Stimulated activated CD8-positive, alpha-beta memory T cell treated with anti-CD3 and anti-CD28 coated beads, Interleukin-4, amount 100 ng/mL, for 24 hours (primary cell): ENCODE data around the gene GFOD1.

ENCODE experiments used
- DNase-seq: peaks from one replicate; pipeline ENCODE4 v3.0.0-alpha.2; 2020; ENCODE audit warnings: low read depth

Gene GFOD1

DNA sequence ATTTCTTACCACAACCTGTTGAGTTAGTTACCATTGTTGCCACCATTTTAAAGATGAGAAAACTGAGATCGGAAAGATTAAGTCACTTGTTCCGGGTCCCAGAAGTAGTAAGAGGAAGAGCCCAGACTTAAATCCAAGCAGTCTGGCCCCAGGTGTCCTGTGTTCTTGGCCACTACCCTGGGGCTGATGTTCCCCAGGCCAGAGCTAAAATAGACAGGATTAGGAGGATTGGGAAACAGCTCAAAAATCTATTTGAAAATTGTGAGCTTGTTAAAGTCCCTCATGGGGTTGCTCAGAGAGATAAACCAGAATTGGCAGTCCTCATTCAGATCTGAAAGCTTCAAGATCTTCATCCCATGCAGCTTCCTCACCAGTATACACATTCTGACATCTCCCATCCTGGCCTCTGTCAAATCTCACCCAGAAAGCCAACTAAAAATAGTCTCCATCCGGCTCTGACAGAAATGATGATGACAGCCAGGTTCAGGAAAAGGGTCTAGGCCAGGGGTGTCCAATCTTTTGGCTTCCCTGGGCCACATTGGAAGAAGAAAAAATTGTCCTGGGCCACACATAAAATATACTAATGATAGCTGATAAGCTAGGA is 62.0 kb downstream of the GFOD1 start:
- no peak for DNase-seq

- DNase-seq, result no peak
These were observed 64.1 kb downstream of the GFOD1 start for GRCh38 chr6:13423252-13423651.

- no peak for DNase-seq
These were observed 64.6 kb downstream of the GFOD1 start for GRCh38 chr6:13422681-13423221.

DNA sequence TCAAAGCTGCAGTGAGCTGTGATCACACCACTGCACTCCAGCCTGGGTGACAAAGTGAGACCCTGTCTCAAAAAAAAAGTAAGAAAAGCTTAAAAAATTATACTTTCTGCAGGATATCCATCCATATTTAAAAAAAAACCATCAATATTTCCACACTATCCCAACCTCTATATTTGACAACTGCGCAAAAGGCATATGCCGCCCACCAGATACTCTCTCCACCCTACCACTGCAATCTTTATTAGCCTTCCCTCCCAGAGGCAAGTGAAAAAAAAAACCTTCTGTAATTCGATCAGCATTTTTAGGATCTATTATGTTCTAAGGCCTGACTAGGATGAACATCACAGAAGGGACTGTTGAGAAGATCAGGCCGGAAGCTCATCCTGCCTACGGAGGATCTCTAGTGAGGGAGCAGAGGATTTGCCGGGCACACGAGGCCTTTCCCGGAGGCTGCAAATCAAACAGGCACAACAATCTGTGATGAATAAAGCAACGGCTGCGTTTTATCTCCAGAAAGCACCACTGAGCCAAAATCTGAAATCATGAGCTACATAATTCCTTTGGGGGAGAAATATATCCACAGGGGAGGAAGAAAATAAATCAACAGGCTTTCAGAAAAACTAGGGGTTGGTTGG is 65.9 kb downstream of the GFOD1 start:
- DNase-seq, result no peak

DNA sequence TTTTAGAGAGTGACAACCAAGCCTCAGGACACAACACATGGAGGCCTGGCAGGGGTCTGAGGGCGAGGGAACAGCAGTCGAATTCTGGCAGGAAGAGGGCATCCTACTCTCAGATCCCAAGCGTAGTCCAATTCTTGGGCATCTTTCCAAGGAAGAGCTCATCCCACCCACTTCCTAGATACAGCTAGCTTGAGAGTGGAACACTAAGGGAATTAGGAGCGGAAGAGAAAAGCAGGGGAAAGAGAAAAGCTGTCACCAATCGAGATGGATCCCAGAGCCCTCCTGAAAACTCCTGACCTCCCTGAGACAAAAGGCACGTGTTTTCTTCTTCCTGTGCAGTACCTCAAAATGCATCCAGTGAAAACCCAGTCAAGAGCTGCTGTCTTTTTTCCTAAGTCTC is 67.1 kb downstream of the GFOD1 start:
- no peak for DNase-seq

DNA sequence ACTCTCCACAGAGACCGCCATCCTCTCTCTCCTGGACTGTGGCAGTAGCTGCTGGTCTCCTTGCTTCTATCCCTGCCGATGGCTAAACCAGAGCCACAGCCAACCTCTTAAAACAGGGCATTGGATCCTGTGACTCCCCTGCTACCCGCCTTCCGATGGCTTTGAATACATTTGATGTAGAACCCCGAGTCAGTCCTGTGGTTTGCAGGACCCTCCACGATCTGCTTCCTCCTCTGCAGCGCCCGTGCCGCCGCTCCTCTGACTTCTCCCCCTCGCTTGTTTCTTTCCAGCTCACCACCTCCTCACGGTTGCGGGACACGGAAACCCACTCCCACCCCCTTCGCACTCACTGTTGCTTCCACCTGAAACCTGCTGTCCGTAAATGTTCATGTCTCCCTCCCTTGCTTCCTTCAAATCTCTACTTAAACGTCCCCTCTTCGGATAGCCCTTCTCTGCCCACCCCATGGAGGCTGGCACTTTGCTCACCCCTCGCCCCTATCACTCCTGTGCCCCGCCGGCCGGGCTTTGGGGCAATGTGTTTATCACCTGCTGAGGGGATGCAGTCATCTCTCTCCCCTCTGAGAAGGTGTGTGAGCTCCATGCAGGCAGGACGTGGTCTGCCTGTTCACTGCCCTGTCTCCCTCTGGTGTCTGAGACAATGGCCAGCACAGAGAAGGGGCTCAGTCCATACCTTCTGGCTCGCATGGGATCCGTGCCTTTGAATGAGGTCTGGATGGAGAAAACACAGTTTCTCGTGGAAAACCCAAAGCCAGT is 67.8 kb downstream of the GFOD1 start:
- no peak for DNase-seq

GRCh38 chr6:13418844-13419243 is 68.6 kb downstream of the GFOD1 start:
- DNase-seq, result no peak

- DNase-seq, result no peak
These were observed 69.4 kb downstream of the GFOD1 start for GRCh38 chr6:13417954-13418353.

- DNase-seq, result no peak
These were observed 70.0 kb downstream of the GFOD1 start for GRCh38 chr6:13417431-13417830.

GRCh38 chr6:13415283-13415682 is 72.1 kb downstream of the GFOD1 start:
- DNase-seq, result no peak

- no peak for DNase-seq
These were observed 73.4 kb downstream of the GFOD1 start for GRCh38 chr6:13413900-13414555.

GRCh38 chr6:13413466-13413862 is 73.9 kb downstream of the GFOD1 start:
- DNase-seq, result no peak

- no peak for DNase-seq
These were observed 74.5 kb downstream of the GFOD1 start for GRCh38 chr6:13412639-13413465.

GRCh38 chr6:13412211-13412610 is 75.2 kb downstream of the GFOD1 start:
- no peak for DNase-seq

- no peak for DNase-seq
These were observed 75.9 kb downstream of the GFOD1 start for GRCh38 chr6:13411484-13411883.

- DNase-seq, result no peak
These were observed 77.4 kb downstream of the GFOD1 start for GRCh38 chr6:13409991-13410390.

- DNase-seq, result no peak
These were observed 79.4 kb downstream of the GFOD1 start for GRCh38 chr6:13407709-13408695.

DNA sequence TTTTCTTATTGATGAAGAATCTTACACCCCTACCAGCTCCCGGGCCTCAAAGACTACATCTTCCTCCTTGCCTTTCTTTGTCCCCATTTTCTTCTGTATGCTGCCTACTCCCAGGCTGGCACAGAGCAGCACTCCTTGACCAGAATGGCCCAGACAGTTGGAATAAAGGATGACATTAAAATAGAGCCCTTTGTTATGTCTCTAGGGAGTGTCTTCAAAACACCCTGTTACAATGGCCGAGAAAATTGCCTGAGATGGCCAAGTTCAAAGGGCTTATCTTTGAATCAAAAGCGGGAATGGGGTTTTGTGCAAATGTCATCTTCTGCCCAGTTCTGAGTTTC is 80.1 kb downstream of the GFOD1 start:
- DNase-seq, result no peak

DNA sequence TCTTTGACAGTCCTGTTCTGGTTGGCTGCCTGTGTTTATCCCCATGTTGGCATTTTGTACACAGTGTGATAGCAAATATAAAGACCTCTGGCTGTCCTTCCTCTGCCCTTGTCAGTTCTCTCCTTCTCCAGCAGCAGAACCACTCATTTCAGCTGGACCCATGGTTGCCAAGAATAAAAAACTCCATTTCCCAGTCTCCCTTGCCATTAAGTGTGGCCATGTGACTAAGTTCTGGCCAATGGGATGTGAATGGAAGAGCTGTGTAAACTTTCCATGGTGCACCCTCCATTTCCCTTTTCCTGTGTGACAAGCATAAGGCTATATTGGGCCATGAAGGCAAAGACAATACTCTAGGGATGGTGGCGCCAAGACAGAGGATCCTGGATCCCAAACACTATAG is 80.6 kb downstream of the GFOD1 start:
- no peak for DNase-seq

DNA sequence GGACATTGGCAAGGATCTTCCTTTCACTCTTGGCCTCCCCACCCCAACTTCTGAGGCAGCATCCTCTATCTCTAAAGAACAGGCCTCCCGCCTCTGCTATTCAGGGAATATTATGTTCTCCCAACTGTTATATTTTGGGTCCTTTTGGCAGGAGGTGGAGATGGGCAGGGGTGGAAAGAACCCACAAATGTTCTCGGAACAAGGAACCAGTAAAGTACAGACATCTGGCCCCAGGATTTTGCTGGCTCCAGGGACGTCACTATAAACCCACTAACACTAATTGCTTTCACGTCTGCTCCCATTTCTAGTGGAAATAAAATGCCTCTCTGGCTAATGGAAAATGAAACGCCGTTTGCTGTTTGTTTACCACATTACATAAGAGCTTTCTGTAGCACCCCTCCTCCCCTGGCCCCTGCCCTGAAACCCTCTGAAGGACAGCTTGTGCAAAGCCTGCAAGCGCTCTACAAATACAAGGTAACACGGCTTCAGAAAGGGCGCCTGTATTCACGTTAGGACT is 81.4 kb downstream of the GFOD1 start:
- DNase-seq, result no peak
